HG02571 (cell line): ENCODE data around the gene CFAP20DC.
"Not testable (repeated sequence)": the region's sequence is repeated elsewhere in the genome, so short reads cannot be mapped to it uniquely, and the experiment has no call there.

Experiments used
- ATAC-seq: cut with Tn5 transposase; IDR thresholded peaks from one replicate; pipeline ENCODE4 v1.9.1; 2021; ENCODE audit warnings: mild to moderate bottlenecking, moderate library complexity; ENCODE audit not compliant: unreplicated experiment

The CFAP20DC gene

GRCh38 chr3:58751882-58752567 is 297.8 kb downstream of the CFAP20DC start:
- no peak for ATAC-seq

GRCh38 chr3:58751235-58751634 is 298.6 kb downstream of the CFAP20DC start:
- no peak for ATAC-seq

DNA sequence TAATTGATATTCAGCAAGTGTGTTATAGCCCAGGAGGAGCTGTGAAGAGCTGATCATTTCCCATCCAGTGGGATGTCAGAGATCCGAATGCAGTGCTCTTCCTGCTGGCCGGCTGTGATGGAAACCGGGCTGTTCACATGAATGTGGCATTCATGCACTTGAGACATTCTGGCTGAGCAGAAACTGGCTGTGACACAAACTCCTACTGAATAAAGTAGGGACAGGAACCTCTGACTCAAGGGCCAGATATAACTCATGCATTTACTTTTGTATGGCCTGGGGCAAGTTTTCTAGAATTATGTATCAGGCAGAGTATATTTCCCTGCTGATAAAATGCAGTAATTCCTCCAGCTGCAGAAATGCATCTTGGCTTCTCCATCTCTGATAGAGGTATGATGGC is 299.9 kb downstream of the CFAP20DC start:
- ATAC-seq, result no peak

DNA sequence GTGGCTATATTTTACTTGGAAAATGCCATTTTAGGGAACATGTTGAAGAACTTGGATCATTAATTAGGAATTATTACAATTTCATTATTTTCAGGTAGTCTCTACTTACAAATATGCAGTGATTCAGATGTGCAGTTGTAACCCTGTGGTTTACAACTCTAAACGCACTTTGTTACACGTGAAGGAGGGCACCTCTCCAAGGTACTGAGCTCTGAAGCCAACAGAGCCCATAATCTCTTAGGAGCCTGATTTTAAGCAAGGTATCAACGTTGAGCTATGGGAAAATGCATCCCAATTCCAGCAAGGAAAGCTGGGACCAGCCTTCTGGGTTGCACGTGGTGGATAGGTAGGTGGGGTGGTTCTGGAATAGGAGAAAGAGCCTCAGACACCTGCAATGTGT is 301.8 kb downstream of the CFAP20DC start:
- ATAC-seq, result no peak

- ATAC-seq, result no peak
These were observed 303.1 kb downstream of the CFAP20DC start for GRCh38 chr3:58746758-58747157.

DNA sequence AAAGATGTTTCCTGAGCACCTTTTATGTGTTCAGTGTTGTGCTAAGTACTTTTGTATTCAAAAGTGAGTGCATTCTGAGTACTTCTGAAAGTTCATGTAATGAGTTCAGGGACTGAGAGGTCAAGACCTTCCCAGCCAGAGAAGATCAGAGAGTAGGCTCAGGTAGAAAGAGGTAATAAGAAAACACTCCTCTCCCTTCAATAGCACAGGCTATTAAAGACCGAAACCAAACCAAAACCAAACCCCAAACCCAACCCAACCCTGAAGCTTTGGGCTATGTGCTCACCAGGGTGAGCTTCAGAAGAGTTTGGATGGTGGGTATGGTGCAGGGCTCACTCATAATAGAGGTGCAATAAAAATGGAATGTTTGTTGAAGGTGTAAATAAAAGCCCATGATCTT is 306.5 kb downstream of the CFAP20DC start:
- no peak for ATAC-seq

DNA sequence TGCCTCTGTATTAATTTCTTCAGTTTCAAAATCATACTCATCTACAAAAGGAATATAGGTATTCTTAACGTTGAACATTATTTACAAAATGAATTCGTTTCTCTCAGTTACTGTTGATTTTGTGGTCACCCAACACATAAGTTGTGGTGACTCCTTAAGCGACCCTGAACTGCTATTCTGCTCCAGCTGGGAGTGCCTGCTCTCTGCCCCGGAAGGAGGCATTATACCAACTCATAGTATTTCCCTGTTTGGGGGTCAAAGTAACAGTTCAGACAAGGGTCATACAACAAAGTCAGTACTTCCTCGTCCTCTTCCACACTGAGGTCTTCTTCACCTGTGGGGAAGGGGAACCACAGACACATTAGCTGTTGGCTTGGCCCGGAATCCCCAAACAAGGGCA is 307.6 kb downstream of the CFAP20DC start:
- no peak for ATAC-seq

DNA sequence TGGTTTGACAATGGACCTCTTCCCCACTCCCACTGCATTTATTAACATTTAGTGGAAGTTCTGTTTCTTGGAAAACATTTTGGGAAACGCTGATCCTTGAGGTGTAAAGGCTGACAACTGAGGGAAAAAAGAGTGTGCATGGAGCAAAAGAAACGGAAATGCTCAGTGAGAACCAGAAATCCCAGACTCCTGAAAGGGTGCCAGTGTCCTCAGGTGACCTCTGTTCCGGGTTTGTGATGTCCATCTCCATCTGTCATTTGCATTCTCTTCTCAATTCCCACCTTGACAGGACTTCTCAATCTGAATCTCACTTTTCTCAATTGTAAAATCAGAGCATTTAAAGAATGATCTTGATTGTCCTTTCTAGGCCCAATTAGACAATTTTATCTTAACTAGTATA is 312.2 kb downstream of the CFAP20DC start:
- no peak for ATAC-seq

GRCh38 chr3:58731673-58732072 is 318.2 kb downstream of the CFAP20DC start:
- ATAC-seq, result no peak

- ATAC-seq, result no peak
These were observed 321.1 kb downstream of the CFAP20DC start for GRCh38 chr3:58728723-58729122.

DNA sequence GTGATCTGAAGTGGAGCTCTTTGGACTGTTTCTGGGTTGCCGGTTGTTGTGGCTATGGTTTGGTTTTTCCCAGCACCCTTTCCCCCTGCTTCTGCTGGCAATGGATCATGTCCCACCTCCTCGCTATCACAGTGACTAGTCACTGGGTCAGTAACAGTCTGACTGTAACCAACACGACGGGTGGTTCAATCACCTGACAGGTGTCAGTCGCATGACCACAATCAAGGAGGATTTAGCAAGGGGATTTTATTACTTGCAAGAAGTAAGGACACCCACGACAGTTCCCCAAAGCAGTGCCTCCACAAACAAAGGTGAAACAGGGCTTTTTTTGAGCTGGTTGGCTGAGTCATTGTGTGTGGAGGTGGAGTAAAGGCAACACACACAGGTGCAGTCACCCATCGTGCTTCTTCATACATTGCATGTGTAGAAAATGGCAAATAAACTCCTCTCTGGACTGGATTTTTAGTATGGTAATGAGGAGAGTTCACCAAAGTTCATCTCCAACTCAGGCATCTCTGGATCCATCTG is 324.4 kb downstream of the CFAP20DC start:
- no peak for ATAC-seq

- no peak for ATAC-seq
These were observed 325.5 kb downstream of the CFAP20DC start for GRCh38 chr3:58724336-58724735.

DNA sequence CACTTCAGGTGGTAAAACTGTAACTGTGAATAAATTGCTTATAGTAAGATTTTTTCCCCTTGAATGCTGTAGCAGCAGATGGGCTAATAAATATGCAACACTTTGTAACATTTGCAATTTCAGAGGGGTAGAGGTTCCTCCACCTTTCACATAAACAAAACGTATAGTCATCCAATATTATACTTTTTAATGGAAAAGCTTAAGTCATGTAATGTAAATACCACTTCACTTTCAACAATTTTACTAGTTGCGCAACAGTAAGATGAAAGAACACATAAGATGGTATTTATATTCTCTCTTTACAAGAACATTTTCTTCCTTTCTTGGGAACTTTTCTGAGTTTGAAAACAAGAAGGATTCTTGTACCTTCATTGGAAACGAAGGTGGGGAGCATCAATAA is 326.7 kb downstream of the CFAP20DC start:
- ATAC-seq, result no peak

- ATAC-seq, result no peak
These were observed 327.3 kb downstream of the CFAP20DC start for GRCh38 chr3:58722561-58722960.

GRCh38 chr3:58720526-58720925 is 329.3 kb downstream of the CFAP20DC start:
- no peak for ATAC-seq

DNA sequence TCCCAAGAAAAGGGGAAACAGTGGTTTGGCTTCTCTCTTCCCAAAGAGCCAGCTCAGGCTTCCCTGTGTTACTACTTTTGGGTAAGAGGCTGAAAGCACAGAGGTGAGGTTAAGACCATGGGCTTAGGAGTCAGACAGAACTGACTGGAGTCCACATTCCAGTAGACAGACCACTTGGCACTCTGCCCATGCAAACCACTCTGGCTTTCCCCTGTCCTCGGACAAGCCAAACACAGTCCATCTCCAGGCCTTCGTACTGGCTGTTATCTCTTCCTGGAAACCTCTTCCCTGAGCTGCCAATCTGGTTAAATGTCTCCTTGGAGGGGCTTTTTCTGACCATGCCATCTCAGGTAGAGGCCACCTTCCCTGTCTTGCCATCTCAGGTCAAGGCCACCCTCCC is 330.1 kb downstream of the CFAP20DC start:
- no peak for ATAC-seq

DNA sequence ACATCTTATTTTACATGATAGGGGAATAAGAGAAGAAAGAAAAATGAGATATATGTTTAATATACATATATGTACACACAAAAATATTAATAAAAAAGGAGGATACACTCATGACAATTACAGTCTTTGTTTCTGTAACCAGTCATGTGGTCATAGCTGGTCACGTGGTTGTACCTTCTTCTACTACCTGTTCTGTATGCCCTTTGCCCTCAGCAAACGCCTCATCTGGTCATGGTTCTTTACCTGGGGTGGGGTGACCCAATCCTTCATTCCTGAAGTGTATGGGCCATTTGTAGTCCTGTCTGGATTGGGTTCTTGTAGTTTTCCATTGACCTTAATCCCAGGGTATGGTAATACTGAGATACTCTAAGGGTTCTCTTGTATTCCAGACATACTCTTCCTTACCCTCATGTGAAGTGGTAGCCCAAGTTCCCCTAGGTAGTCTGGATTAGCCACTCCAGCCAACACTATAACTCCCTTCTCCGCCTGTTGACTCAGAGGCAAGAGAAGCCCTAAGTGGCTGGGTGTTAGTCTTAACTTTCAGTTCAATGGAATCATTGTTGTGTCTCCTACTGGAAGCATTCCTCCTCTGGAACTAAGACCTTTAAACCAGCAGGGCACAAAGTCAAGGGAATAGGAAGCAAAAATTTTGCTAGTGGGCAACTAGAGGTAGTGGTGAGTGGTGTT is 336.0 kb downstream of the CFAP20DC start:
- ATAC-seq, result no peak

DNA sequence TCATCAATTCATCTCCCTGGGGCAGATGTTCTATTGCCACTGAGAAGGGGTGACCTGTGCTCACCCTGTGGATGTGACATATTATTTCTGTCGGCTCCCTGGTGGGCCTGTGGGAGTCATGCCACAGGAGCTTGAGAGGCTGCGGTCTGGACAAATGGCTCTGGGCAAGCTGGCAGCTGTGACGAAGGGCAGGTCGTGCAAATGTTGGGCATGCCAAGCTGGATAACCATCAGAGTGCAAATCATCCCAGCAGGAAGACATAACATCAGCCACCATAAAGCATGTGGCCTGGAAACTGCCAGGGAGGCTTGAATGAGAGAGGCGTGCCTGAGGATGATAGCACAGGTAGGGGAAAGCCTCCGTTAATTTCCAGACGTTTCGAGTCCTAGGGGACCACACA is 338.0 kb downstream of the CFAP20DC start:
- ATAC-seq, result no peak

- not testable (repeated sequence) for ATAC-seq
These were observed 340.8 kb downstream of the CFAP20DC start for GRCh38 chr3:58708983-58709382.

DNA sequence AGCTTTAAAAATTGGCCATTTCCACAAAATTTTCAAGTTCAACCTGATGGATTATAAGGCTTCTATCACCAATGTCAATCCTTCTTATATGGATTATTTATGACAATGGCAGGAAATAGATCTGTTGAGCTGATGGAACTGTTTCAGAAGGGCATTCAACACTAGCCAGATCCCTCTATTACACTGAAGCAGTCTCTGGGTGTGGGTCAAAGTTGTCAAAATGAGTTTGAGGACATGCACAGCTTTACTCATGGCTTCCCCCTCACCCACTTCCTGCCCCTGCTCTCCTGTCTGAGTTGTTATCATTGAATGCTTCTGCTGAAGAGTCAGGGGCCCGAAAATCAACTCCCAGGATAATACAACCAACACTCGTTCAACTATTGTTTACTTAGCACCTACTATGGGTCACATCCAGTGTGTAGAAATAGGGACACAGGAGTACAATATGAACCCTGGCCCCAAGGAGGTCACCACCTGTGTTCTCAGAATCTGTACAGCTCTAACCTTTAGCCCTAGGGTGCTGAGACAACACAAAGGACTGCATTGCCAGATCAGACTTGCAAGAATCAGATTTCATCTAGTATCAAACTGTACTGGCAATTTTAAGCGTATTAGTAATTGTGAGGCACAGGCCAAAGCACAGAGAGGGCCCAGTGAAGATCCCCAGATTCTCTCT is 341.6 kb downstream of the CFAP20DC start:
- ATAC-seq, result no peak

DNA sequence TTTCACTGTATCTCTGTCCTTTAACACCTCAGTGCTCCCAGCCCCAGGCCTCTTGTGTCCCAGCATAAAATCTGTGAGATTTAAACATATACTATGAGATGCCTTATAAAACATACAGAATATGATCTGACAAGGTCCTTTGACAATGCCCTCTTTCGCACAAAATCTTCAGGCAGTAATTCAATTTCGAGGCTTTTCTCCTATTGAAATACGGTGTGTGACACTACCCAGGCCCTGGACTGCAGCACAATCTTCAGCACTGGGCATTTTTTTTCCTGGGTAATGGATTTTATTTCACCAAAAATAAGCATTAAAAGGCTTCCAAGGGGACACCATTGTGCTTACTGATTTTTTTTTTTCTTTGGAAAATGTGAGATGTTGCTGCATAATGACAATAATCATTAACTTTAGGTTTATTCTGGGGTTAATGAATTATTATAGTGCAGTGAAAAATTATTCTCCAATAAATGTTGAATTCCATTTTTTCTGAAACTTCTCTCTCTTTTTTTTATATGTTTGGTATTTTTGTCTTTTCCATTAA is 342.4 kb downstream of the CFAP20DC start:
- no peak for ATAC-seq
